AG04450 (cell line): ENCODE results near the gene SLITRK4. TPM values are rescaled to one million over a fixed set of nuclear protein-coding genes. Genes with fewer than 3 reads are reported as not detected.

ENCODE experiments used
- CTCF ChIA-PET: fragments of 300-600, 350-600 bp; formaldehyde crosslinking; extraction: SDS; loops from one replicate; lab custom pipeline; 2022; ENCODE audit warnings: antibody characterized with exemption, inconsistent platforms; lab: Charles Lee
- POLR2A ChIA-PET: fragments of 350-600 bp; formaldehyde crosslinking; extraction: SDS; loops from one replicate; lab custom pipeline; 2021; ENCODE audit warnings: antibody characterized with exemption, inconsistent platforms; lab: Yijun Ruan, JAX
- DNase-seq: peaks from one replicate; pipeline ENCODE4 v3.0.0-alpha.2; 2011; ENCODE audit warnings: low read depth, low spot score
- H3K27ac ChIP-seq: one replicate; pipeline ENCODE4 v1.5.1; 2012; ENCODE audit warnings: low read depth, low read length, control low read depth
- H3K27me3 ChIP-seq: one replicate; pipeline ENCODE4 v1.6.0; 2012; ENCODE audit warnings: low read length; ENCODE audit not compliant: control insufficient read depth, insufficient read depth
- H3K4me3 ChIP-seq: 2 replicates; pipeline ENCODE4 v1.5.1; 2011; ENCODE audit warnings: mild to moderate bottlenecking, low read depth, low read length, control low read depth
- H3K9me3 ChIP-seq: 2 replicates; pipeline ENCODE4 v1.5.1; 2012; ENCODE audit warnings: low read length; ENCODE audit not compliant: control insufficient read depth, insufficient read depth
- polyA plus RNA-seq: library from polyadenylated mRNA; depleted of rRNA; stranded (reverse); fragments of >200 nt; gene quantifications from 2 replicates; pipeline ENCODE4 v1.2.3, GENCODE V29; 2011
- TF ChIP-seq, protein P1 (sequence below): IDR thresholded peaks from 2 replicates; pipeline ENCODE4 v1.5.1; 2011; ENCODE audit warnings: low read depth, low read length, control low read depth, inconsistent platforms

SLITRK4 gene
- polyA plus RNA-seq, 1 experiment: not detected

- Histone ChIP-seq H3K27ac (no peak overlapping the region), H3K9me3 (peaks cover 15% of the 10 kb centered on the region; the same call in 1 of the 2 replicates), H3K4me3 (no peak overlapping the region), H3K27me3 (no peaks in the 10 kb centered on the region)
- ChIA-PET CTCF (no interaction called here), POLR2A (no interaction called here)
- TF ChIP-seq, protein P1, sequence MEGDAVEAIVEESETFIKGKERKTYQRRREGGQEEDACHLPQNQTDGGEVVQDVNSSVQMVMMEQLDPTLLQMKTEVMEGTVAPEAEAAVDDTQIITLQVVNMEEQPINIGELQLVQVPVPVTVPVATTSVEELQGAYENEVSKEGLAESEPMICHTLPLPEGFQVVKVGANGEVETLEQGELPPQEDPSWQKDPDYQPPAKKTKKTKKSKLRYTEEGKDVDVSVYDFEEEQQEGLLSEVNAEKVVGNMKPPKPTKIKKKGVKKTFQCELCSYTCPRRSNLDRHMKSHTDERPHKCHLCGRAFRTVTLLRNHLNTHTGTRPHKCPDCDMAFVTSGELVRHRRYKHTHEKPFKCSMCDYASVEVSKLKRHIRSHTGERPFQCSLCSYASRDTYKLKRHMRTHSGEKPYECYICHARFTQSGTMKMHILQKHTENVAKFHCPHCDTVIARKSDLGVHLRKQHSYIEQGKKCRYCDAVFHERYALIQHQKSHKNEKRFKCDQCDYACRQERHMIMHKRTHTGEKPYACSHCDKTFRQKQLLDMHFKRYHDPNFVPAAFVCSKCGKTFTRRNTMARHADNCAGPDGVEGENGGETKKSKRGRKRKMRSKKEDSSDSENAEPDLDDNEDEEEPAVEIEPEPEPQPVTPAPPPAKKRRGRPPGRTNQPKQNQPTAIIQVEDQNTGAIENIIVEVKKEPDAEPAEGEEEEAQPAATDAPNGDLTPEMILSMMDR: no peak
- DNase-seq: no peak
These were observed 3.1 kb downstream of the SLITRK4 start for GRCh38 chrX:143632625-143633410.

GRCh38 chrX:143623657-143624056 is 12.2 kb downstream of the SLITRK4 start:
- ChIA-PET POLR2A (no interaction called here), CTCF (no interaction called here)
- Histone ChIP-seq H3K27me3 (no peaks in the 10 kb centered on the region), H3K9me3 (no peaks in the 10 kb centered on the region), H3K4me3 (no peak overlapping the region), H3K27ac (no peak overlapping the region)
- TF ChIP-seq, protein P1: no peak
- no peak for DNase-seq

DNA sequence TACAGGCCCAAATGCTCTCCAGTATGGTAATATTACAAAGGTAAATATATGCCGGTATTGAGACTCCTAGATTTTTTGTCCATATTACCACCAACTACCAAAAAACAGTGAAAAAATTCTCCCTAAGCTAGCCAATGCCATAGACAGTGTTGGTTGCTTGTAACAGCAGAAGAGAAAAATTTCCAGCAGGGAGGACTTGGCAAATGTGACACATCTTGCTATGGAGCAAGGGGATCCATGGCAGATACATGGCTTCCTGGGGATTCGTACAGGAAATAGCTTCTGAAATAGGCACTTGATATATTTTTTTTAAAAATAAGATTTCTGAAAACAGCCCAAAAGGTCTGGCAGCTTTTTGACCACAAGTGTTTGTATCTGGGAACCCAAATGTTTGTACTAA is 14.6 kb downstream of the SLITRK4 start:
- no peak overlapping the region for H3K27ac ChIP-seq
- POLR2A ChIA-PET: no interaction called here
- CTCF ChIA-PET: no interaction called here
- H3K9me3 ChIP-seq: no peaks in the 10 kb centered on the region
- TF ChIP-seq, protein P1: no peak
- no peak overlapping the region for H3K4me3 ChIP-seq
- no peaks in the 10 kb centered on the region for H3K27me3 ChIP-seq
- no peak for DNase-seq

DNA sequence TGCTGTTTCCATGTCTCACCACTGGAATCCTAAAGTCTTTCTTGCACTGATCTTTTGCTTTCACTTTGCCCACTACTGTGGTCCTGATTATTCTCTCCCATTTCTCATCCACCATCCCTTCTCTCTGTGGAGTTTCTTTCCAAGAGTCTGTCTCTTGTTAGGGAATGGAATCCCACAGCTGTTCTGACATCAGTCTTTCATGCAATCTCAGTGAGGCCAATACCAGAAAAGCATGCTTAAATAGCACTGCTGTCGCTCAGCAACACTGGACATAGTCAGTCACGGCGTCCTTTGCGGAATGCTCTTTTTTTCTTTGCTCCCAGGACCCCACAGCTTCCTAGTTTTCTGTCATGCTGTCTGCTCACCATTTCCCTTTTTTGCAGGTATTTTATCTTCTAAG is 20.1 kb downstream of the SLITRK4 start:
- TF ChIP-seq, protein P1: no peak
- Histone ChIP-seq H3K9me3 (no peaks in the 10 kb centered on the region), H3K27ac (no peak overlapping the region), H3K27me3 (no peaks in the 10 kb centered on the region), H3K4me3 (no peak overlapping the region)
- DNase-seq: no peak
- ChIA-PET POLR2A (no interaction called here), CTCF (no interaction called here)

DNA sequence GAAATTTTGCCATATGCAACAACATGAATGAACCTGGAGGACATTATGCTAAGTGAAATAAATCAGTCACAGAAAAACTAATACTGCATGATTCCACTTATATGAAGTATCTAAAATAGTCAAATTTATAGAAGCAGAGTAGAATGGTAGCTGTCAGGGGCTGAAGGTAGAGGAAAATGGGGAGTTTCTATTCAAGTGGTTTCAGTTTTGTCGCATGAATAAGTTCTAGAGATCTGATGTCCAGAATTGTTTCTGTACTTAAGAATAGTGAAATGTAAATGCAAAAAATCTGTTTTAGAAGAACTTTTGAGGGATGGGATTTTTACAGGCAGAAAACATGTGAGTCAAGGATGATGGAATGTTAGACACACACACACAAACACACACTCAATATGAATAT is 34.1 kb downstream of the SLITRK4 start:
- Histone ChIP-seq H3K9me3 (no peaks in the 10 kb centered on the region), H3K27ac (no peak overlapping the region), H3K4me3 (no peak overlapping the region), H3K27me3 (no peaks in the 10 kb centered on the region)
- TF ChIP-seq, protein P1: no peak
- ChIA-PET POLR2A (no interaction called here), CTCF (no interaction called here)
- DNase-seq: no peak
